ENCODE results near the gene MAP1B.

GRCh38 chr5:72159501-72159911 is 52.2 kb downstream of the MAP1B start:
- TF ChIP-seq CTCF (IDR thresholded peaks at IDR 0.05; ENCODE audit: low read length) (no peak), EZH2 (IDR thresholded peaks at IDR 0.05; ENCODE audit: borderline replicate concordance, low read length) (no peak)

Data from OCI-LY1 (cell line).